Osteoblast (primary cell): ENCODE measurements around the gene SMARCA2. TPM values are rescaled to one million over a fixed set of nuclear protein-coding genes. Genes with fewer than 3 reads are reported as not detected.

ENCODE experiments used
- DNase-seq: peaks from one replicate; pipeline ENCODE4 v3.0.0; 2011; ENCODE audit warnings: low spot score, mixed read lengths; ENCODE audit not compliant: insufficient read length; ENCODE audit errors: missing footprints
- H2AFZ ChIP-seq: 2 replicates; pipeline ENCODE4 v1.6.0; 2011; ENCODE audit warnings: mild to moderate bottlenecking, low read length
- H3K27ac ChIP-seq: 2 replicates; pipeline ENCODE4 v1.5.1; 2011; ENCODE audit warnings: mild to moderate bottlenecking, low read depth, low read length, moderate library complexity
- H3K27me3 ChIP-seq: 2 replicates; pipeline ENCODE4 v1.6.0; 2012; ENCODE audit warnings: mild to moderate bottlenecking, control low read depth, inconsistent platforms, low read length, moderate library complexity; ENCODE audit not compliant: insufficient read depth
- H3K36me3 ChIP-seq: 2 replicates; pipeline ENCODE4 v1.5.1; 2011; ENCODE audit warnings: mild to moderate bottlenecking, low read length, control low read depth, moderate library complexity; ENCODE audit not compliant: insufficient read depth
- H3K4me1 ChIP-seq: 2 replicates; pipeline ENCODE4 v1.5.1; 2011; ENCODE audit warnings: mild to moderate bottlenecking, low read length, control low read depth, moderate library complexity; ENCODE audit not compliant: insufficient read depth
- H3K4me2 ChIP-seq: 2 replicates; pipeline ENCODE4 v1.6.0; 2011; ENCODE audit warnings: mild to moderate bottlenecking, low read length; ENCODE audit not compliant: insufficient read depth
- H3K4me3 ChIP-seq: fragments of 200-600 bp; sonication (generic); 3 replicates; pipeline ENCODE4 v1.5.1; 2012; ENCODE audit warnings: mild to moderate bottlenecking, low read length, inconsistent platforms; ENCODE audit not compliant: insufficient read depth
- H3K79me2 ChIP-seq: 2 replicates; pipeline ENCODE4 v1.6.0; 2012; ENCODE audit warnings: mild to moderate bottlenecking, low read length, control low read depth, inconsistent platforms; ENCODE audit not compliant: insufficient read depth
- H3K9me3 ChIP-seq: 2 replicates; pipeline ENCODE4 v1.5.1; 2011; ENCODE audit warnings: low read depth, low read length, control low read depth
- H4K20me1 ChIP-seq: 2 replicates; pipeline ENCODE4 v1.6.0; 2012; ENCODE audit warnings: mild to moderate bottlenecking, low read length, control low read depth; ENCODE audit not compliant: insufficient read depth
- total RNA-seq: library from RNA; depleted of rRNA; stranded (reverse); fragments of >200 nt; gene quantifications from 2 replicates; pipeline ENCODE4 v1.2.3, GENCODE V29; 2012
- TF ChIP-seq, protein P1 (sequence below): IDR thresholded peaks from 2 replicates; pipeline ENCODE4 v1.5.1; 2011; ENCODE audit warnings: mild to moderate bottlenecking, low read depth, low read length, moderate library complexity; ENCODE audit errors: extremely low read depth

The SMARCA2 gene
- total RNA-seq, 1 donor = 101 TPM

DNA sequence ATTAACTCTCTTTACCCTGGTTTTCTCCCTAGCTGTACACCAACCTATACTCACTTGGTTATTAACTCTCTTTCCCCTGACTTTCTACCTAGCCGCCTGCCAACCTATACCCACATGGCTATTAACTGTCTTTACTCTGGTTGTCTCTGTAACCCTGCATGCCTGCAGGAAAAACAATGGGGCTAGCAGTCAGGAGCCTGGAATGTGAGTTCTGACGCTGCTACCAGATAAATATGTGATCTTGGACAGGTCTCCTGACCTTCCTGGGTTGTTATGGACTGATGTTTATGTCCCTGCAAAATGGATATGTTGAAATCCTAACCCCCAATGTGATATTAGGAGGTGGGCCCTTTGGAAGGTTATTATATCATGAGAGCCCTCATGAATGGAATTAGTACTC lies 119.2 kb downstream of the SMARCA2 start:
- H4K20me1 ChIP-seq = no peaks in the 10 kb centered on the region
- no peaks in the 10 kb centered on the region for H3K36me3 ChIP-seq
- H2AFZ ChIP-seq = no peak overlapping the region
- peak overlapping the region; percentile 25 for H3K27ac ChIP-seq
- no peak for DNase-seq
- H3K4me3 ChIP-seq = no peak overlapping the region
- H3K79me2 ChIP-seq = peaks cover 9% of the 10 kb centered on the region
- TF ChIP-seq, protein P1, sequence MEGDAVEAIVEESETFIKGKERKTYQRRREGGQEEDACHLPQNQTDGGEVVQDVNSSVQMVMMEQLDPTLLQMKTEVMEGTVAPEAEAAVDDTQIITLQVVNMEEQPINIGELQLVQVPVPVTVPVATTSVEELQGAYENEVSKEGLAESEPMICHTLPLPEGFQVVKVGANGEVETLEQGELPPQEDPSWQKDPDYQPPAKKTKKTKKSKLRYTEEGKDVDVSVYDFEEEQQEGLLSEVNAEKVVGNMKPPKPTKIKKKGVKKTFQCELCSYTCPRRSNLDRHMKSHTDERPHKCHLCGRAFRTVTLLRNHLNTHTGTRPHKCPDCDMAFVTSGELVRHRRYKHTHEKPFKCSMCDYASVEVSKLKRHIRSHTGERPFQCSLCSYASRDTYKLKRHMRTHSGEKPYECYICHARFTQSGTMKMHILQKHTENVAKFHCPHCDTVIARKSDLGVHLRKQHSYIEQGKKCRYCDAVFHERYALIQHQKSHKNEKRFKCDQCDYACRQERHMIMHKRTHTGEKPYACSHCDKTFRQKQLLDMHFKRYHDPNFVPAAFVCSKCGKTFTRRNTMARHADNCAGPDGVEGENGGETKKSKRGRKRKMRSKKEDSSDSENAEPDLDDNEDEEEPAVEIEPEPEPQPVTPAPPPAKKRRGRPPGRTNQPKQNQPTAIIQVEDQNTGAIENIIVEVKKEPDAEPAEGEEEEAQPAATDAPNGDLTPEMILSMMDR = no peak
- H3K4me1 ChIP-seq = no peaks in the 10 kb centered on the region
- no peak overlapping the region for H3K4me2 ChIP-seq
- no peaks in the 10 kb centered on the region for H3K27me3 ChIP-seq
- no peaks in the 10 kb centered on the region for H3K9me3 ChIP-seq

DNA sequence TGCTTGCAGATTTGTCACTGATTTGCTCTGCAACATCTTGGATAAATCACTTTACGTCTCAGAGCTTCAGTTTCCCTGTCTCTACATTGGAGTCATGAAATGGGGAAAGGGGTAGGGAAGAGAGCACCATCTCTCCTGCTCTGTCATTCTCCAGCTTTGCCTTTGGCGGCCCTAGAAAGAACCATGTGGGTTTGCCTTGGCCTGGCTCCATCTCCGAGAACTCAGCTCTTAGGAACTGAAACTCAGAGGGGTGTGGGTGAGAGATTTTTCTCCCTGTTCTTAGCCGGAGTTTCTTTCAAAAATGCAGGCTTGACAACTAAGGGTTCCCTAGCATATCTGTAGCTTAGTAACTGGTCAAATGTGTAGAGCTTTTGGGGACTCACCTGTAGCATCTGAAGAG lies 123.5 kb downstream of the SMARCA2 start:
- no peaks in the 10 kb centered on the region for H3K27me3 ChIP-seq
- H3K36me3 ChIP-seq = no peaks in the 10 kb centered on the region
- no peak overlapping the region for H3K27ac ChIP-seq
- no peak overlapping the region for H2AFZ ChIP-seq
- H4K20me1 ChIP-seq = no peaks in the 10 kb centered on the region
- no peaks in the 10 kb centered on the region for H3K9me3 ChIP-seq
- no peak overlapping the region for H3K4me3 ChIP-seq
- no peak overlapping the region for H3K4me2 ChIP-seq
- H3K79me2 ChIP-seq = peaks cover 6% of the 10 kb centered on the region
- no peak for DNase-seq
- no peaks in the 10 kb centered on the region for H3K4me1 ChIP-seq
- TF ChIP-seq, protein P1 = no peak

DNA sequence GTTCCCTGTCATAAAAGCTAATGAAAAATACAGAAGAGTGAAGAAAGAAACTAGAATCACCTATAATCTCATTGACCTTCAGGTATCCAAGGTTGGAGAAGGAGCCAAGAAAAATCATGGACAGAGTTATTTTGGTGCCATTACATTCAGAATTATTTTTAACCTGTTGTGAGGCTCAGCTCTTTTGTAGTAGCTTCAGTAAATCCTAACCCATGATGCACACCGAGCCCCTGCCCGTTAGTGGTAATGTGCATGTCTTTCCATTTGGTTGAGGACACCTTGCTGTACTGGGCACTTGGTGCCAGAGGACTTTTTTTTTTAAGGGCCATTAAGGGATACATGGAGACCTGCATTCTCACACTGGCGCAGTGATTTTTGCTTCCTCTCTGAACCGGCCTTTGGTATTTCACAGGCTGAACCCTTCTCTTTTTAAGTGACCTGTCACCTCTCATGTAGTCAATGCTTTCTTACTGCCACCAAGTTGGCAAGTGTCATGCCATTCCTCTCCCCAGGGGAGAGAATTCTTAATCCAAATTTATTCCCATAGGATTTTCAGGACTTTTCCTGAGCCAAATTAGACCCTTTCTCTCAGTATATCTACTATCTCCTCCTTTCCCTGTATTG lies 125.6 kb downstream of the SMARCA2 start:
- Histone ChIP-seq H3K9me3 (no peaks in the 10 kb centered on the region), H3K4me1 (no peaks in the 10 kb centered on the region), H3K27ac (no peak overlapping the region), H3K27me3 (no peaks in the 10 kb centered on the region), H3K36me3 (no peaks in the 10 kb centered on the region), H4K20me1 (peaks cover 4% of the 10 kb centered on the region), H2AFZ (no peak overlapping the region), H3K79me2 (peaks cover 10% of the 10 kb centered on the region), H3K4me2 (no peak overlapping the region), H3K4me3 (no peak overlapping the region)
- peak; percentile 3 for DNase-seq
- TF ChIP-seq, protein P1 = no peak

- Histone ChIP-seq H2AFZ (no peak overlapping the region), H3K4me2 (no peak overlapping the region), H3K27me3 (no peaks in the 10 kb centered on the region), H3K36me3 (no peaks in the 10 kb centered on the region), H3K4me3 (no peak overlapping the region), H3K27ac (no peak overlapping the region), H3K4me1 (no peaks in the 10 kb centered on the region), H3K9me3 (no peaks in the 10 kb centered on the region), H3K79me2 (peaks cover 12% of the 10 kb centered on the region), H4K20me1 (peaks cover 6% of the 10 kb centered on the region)
- DNase-seq = no peak
- TF ChIP-seq, protein P1 = no peak
These were observed 127.1 kb downstream of the SMARCA2 start for GRCh38 chr9:2142212-2142611.
